NCI-H187 treated with DMSO at 0.1 percent for 48 hours (cell line): ENCODE measurements around the gene TOMM7.

Experiments used
- DNase-seq: peaks from one replicate; lab custom pipeline; 2025; lab: John Stamatoyannopoulos, UW

TOMM7 gene

DNA sequence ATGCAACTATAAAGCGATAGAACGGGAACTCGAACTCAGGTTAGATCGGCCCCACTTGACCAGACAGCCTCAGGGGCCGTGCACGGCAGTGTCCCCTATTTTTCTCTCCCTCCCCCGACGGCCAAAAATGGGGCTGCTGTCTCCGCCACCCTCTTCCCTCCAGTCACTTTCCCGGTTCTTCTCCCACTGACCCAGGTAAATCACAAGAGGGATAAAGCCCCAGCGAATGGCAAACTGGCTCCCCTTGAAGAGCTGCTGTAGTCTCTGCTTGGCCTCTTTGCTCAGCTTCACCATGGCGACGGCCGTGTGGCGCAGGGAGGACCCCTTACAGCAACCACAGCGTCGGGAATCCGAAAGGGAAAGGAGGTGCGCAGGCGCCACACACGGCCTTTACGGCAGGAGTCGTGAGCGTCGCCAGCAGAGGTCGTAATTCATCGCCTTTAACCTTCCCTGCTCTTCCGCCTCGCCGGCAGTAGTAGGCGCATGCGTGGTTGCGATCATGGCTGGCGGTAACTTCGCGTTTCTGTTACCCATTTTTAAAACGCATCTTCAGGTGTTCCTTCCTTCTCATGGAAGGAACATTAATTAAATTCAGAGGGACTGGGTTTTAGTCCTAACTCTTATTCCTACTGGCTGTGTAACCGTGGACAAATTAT is at the start of gene TOMM7:
Gene TOMM7 (minus strand): TSS at position 364 of the 656 bp plus-strand sequence. CDS start 70 bp downstream, at position 294.
- DNase-seq = peak; percentile 91

DNA sequence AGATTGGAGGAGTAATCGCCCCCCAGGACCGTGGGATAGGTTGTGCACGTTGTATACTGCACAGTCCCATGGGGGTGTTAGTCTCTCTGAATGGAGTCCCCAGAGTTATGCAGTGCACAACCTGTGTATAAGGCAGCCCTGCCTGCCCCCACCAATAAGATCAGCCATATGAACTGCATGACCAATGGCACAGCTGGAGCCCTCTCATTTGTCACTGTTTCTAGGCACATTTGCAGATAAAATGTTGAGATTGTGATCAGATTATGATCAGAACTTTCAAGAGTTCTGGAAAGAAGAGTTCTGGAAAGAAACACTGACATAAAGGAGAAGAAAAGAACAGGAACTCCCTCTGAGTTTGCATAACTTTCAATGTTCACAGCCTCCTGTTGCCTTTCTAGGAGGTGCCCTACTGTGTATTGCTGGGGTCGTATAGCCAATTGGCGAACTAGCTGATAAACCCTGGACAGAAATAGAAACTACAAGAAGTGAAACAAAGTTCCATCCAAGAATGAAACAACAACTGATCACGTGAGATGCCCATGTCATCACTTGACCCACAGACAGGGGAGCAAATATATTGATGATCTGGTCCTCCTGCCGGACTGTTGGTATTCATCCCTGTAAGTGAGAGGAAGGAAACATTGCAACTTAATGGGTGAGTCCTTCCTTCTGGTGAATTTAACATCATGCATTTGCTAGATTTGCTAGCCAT is 49.6 kb upstream of the TOMM7 start:
- no peak for DNase-seq

DNA sequence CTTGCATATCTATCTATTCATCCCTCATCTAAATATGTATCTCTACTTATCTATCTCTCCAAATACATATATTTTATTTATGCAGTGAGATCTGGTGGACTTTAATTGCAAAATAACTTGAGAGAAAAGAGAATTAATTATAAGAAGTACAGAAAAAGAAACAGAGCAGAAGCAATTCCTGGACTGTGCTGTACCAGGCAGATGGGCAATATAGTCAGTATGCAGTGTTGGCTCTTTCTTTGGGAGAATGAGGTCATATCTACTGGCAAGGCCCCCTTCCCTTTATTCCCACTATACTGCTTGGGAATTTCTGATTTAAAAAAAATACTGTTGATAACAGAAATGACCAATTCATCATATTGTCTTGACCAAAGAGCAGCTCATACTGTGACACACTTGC is 49.0 kb upstream of the TOMM7 start:
- DNase-seq = no peak

DNA sequence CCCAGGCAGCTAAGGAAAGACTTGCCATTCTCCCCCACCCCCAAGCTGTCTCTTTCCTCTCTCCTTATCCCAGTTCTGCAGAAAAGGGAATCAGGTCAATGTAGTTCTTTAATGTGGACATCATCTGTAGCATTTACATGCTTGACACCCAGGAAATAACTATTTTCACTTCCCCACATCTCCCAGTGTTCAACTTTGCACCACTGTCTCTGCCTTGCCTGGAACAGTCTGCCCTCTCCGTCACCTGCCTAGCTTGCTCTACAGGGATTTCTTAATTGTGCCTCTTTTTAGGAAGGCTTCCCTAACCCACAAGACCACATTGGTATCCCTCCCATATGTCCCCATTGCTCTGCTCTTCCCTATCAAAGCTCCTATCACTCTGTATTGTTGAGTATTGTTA is 45.9 kb upstream of the TOMM7 start:
- DNase-seq = no peak

DNA sequence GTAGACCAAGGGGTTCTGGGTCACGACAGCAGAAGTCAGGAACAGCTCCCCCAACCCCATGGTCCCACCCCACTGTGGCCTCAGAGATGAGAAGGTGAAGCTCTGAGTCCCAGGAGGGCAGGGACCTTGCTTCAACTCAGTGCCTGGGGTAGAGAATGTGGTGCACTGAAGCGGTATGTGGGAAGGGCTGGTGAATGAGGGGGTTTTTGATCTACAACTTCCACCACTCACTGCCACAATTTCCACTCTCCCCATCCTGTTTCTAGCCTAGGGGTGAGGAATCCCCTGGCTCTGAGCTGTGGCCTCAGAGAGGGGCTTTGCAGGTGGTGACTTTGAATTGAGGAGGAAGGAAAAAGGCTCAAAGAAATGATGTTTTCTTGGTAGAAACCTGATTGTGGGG is 44.9 kb upstream of the TOMM7 start:
- DNase-seq = no peak

DNA sequence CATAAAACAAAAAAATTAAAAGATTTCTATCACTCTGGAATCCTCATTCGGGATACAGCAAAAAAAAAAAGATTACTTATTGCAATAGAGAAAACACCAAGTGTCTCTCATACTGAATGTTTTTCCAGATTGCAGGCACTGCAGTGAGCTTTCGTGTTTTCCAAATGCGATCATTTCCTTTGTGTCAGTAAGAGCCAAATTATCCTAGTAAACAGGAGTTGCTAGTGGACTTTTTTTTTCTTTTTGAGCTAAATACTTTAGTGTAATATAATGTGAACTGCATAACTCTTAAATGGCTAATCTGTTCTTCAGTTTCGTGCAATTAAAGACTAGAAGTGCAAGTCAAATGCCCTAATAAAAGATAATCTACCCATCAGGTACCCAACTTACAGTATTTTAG is 44.4 kb upstream of the TOMM7 start:
- DNase-seq = no peak

DNA sequence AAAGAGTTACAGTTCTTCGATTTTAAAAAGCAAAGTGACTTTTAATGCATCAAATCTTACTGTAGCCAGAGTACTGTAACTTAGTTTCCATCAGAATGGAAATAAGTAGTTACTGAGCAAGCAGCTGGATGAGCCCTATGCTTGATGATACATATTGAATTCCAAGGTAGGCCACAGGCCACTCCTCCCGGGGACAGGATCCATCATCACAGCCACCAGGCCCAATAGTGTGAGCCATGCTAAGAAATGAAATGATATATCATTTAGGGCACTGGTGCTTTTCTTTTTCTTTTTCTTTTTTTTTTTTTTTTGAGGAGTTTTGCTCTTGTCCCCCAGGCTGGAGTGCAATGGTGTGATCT is 42.9 kb upstream of the TOMM7 start:
- DNase-seq = no peak

DNA sequence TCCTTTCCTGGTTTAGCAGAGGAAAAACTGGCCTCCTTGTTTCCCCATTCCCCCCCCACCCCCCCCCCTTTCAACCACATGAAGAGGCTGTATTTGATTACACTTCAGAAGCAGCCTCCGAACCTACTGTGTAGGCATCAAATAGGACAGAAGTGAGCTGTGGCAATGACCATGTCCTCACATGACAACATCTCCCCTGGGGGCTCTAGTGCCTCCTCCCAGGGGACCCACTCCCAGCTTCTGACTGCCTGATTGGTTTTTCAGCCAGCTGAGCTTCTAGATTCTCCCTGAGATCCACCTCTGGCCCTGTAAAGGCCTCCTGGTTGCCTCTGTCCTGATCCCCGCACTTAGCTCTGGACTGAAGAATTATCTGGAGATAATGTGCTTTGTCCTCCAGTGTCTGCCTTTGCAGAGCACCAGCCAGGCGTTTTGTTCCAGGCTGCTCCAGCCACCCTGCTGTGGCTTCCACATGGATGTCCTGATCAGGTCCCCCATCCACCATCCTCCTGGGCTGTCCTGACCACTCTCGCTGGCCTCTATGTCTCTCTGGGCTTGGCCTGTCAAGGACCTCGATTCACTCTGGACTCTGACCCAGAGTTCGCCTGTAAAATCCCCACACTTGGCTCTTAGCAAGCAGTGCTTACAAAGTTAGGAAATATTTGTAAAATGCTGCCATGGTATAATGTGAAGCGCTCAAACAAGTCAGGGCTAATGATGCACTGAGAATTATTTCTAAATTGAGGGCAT is 42.4 kb upstream of the TOMM7 start:
- DNase-seq = no peak

DNA sequence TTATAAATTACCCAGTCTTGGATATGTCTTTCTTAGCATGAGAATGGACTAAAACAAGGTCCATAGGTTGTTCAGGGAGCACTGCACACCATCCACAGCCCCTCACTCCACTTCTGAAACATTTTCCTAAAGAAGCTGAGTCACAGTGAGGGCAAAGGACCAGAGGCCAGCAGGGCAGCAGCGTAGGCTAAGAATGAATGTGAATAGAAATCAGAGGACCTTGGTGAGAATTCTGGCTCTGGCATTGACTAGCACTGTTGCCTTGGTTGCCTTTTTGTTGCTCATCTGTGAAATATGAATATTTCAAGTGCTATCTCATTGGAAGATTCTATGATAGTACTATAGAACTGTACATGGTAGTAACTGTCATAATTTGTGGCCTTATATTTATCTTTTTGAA is 41.7 kb upstream of the TOMM7 start:
- DNase-seq = no peak

DNA sequence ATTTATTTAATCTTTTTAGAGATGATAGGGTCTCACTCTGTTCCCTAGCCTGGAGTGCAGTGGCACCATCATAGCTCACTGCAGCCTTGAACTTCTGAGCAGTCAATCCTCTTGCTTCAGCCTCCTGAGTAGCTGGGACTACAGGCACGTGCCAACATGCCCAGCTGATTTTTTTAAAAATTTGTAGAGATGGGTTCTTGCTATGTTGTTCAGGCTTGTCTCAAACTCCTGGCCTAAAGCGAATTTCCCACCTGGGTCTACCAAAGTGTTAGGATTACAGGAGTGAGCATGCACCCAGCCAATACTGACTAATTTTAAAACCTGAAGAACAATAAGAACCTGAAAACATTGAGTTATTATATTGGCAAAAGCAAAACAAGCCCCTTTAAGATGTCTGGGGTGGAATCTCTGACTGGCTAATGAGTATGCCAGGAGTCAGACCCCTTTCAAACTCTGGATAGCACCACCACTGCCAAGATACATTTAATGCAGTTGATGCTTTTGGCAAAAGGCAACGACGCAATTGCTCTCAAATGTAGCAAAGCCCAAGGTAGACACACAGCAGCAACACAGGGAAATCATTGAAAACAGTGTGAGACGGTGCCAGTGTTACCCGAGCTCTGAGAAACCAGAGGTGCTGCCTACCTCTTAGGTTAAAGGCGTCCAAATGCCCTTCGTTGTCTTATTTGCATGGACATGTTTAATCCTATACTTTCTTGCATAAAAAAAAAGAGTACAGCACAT is 40.7 kb upstream of the TOMM7 start:
- DNase-seq = no peak

DNA sequence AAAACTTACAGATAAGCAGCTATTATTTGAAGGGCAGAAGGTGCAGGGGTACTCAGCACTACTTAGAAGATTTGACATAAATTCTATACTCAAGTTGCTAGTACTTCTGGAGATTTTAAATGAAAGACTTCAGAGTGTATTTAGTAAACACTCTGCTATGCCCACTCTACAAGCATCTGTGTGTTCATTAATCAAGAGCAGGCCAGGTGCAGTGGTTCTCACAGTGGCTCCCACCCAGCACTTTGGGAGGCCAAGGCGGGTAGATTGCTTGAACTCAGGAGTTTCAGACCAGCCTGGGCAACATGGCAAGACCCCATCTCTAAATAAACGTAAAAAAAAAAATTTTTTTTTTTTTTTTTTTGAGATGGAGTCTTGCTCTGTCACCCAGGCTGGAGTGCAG is 38.9 kb upstream of the TOMM7 start:
- no peak for DNase-seq

DNA sequence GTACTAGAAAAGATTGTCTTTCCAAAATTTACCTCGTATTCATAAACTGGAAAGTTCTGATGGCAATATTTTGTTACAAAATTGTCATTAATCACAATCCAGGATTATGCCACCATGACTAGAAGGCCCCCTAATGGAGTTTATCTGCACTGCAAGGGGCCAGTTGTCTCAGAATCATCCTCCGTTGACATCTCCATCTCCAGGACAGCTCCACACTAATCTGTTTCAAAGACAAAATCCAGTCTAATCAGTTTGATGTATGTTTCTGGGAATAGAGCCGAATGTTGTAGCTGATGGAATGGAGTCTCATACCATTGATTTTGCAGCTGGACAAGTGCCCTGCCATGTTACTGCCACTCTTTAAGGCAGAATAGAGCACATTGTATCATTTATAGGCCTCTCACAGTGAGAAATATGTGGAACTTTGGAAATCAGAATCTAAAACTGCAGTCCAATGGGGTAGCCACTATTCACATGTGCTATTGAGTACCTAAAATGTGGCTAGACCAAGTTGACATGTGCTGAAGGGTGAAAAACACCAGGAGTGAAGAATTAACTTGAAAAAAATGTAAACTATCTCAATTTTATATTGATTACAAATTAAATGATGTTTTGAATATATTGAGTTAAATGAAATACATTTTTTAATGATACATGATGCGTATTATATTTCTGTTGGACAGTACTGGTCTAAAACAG is 38.3 kb upstream of the TOMM7 start:
- DNase-seq = no peak

DNA sequence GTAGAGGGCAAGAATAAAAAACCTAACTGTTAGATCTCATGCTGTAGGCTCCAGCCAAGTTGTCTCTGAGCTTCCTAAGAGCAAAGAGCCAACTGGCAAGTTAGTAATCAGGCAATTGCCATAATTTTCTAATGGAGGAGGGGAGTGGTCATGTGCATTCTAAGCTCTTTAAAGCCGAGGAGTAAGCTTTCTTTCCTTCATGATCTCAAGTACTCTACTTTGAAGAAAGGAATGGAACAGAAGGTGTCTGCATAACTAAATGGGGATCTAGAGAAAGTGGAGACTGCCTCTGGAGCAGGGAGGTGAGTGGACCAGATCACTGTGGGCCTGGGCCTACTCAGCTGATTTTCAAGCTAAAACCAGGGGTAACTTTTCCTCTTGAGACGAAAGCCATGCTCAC is 37.7 kb upstream of the TOMM7 start:
- no peak for DNase-seq

DNA sequence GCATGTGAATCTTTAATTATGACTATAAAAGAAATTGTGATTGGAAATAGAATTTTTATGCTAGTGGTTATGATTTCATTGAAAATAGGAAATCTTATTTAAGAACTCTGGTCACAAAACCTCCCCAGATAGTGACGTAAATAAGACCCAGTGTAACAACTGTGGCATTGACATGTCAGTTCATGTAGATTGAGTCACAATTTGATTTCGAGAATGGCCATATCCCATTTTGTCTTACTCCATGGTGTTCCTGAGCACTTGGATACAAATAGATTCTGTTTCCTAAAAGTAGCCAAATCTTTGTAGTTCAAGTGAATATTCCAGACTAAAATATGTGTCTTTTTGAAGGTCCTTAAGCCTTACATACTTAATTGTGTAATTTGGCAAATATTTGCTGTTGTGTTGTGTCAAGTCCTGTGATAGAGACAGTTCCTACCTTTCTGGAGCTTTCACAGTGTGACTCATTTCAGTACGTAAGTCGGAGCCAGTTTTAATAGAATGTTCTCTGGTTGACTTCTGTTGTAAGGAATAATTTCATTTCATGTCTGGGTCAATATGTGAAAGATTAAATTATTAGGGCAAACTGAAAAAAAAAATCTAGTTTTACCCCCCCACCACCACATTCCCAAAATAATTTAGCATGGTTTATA is 37.1 kb upstream of the TOMM7 start:
- no peak for DNase-seq

DNA sequence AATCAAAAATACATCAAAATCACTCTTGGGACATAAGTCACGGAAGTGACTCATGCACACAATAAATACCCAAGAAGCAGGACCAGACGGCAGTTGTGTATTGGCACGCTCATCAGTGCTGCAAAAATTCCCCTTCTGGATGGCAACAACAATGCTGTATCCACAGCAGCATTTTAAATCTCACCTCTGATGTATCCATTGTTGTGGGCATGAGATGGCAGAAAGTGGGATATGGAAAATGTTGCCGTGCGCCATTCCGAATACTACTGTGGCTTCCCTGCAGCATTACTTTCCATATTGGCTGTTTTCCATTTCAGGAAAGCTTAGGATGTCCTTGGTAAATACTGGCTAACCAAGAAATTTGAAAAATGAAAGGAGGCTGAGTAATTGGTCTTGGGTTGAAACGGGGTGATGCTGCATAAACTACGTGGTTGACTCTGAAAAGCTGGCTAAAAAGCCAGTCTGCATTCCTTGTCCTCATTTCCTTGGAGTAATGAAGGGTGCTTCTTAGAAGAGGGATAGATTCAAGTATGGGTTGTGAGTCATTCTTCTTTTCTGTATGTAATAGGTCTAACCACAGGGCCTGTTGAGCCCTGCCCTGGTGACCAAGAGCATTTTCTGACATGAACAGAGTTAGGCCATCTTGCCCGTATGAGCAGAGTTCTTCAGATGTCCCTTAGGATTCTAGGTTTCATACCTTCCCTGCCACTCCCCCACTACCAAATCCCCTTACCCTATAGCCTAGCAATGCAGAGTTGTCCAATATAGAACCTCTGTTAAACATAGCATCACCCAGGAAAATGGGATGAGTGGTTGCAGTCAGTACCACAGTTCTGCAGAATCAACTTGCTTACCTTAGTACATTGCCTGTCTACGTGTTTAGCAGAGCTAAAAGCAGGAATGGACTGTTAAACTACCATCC is 36.3 kb upstream of the TOMM7 start:
- no peak for DNase-seq

DNA sequence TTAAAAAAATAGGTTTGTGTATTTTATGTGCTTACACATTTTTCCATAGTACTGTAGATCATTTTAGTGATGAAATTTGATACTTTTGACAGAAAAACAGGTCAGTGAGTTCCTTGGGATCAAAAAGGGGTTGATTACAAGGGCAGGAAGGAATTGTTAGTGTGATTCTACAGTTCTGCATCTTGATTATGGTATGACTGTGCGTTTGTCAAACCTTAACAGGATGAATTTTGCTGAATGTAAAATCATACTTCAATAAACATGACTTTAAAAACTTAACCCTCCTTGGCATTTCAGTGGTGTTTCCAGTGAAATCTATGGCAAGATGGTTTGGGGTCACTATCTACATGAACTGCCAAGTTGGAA is 35.6 kb upstream of the TOMM7 start:
- DNase-seq = no peak

DNA sequence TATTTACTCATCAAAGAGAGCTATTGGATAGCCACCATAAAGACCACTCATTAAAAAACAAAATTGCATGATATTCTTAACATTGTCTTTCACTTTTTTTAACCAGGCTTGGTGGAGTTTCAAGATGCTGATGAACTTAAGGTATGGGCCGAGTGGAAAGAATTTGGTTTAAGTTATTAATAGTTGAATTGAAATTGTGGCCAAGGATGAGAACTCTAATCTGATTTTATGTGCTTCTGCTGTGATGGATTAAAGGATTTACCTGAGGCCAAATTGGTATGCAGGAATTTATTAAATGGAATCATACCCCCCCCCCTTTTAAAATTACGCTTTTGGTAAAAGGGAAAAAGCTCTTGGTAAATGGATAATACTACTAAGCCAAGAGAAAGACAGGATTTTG is 33.8 kb upstream of the TOMM7 start:
- no peak for DNase-seq

DNA sequence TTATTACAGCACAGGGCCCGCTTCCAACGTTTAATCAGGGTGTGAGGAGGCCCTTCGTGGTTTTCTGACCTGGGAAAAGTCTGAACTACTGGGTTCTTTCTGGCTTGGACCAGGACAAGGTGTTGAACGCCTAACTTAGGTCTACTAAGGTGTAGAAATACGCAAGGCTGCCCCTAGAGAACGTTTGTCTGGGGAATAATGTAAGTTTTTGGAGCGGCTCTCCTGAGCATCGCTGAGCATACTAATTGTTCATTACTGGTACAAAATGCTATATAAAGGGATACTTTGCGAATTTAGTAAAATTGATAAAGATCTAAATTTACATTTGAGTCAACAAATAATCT is 32.4 kb upstream of the TOMM7 start:
- no peak for DNase-seq

DNA sequence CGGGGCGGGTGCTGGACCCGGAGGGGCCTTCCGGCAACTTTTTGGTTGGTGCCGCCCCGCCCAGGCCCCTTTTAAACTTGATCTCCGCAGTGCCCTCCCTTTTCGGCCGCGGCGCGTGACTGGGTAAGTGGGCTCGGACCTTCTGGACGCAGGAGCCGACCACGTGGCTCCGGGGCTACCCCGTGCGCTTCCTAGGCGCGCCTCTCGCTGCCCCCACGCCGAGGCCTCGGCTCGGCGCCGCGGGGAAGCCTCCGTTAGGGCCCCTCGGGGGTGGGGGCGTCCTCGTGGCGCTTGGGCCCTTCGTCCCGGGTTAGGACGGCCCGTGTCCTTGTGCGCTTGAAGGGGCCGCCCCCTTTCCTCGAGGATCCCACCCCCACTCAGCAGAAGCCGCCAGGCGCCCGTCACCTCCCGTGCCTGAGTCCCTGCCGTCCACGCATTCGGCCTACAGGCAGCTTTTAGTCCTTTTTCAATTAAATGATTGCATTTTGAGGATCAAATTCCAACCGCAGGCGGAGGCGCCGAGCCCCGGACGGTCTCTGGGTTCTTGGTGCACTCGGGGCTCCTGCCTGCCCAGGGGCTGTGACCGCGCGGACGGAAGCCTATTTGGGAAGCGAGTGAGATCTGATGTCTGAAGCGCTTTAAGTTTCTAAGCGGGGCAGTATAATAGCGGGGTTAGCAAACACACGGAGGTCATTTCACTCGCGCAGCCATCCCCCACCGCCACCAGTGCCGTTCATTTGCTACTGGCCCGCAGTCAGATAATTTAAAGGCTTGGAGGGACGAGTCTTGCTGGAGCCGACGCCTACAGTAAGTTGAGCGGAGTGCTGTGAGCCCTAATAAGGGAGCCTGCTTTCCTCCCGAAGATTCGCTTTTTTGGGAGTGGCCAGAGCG is 31.8 kb upstream of the TOMM7 start:
- no peak for DNase-seq
